HepG2 (cell line): ENCODE measurements around the gene WSB1. TPM values are rescaled to one million over a fixed set of nuclear protein-coding genes. Genes with fewer than 3 reads are reported as not detected.

Source experiments
- ARNTL ChIP-seq: sonication (generic); formaldehyde crosslinking; IDR thresholded peaks from 2 replicates; pipeline ENCODE4 v1.4.0; 2020; ENCODE audit warnings: mild to moderate bottlenecking, missing genetic modification reagents
- FOXK2 ChIP-seq: fragments of 450-650 bp; IDR thresholded peaks from 2 replicates; pipeline ENCODE4 v1.6.1; 2016
- FOXO1 ChIP-seq: sonication (generic); formaldehyde crosslinking; IDR thresholded peaks from 2 replicates; pipeline ENCODE4 v1.4.0; 2020; ENCODE audit warnings: missing genetic modification reagents
- GABPA ChIP-seq, 2 experiments: IDR thresholded peaks; 2 replicates each; pipeline ENCODE4 v1.6.1; 2011 to 2016; ENCODE audit warnings: low read depth in 2 of 2, low read length in 1 of 2, missing biosample characterization in 1 of 2, missing genetic modification characterization in 1 of 2
- HDAC2 ChIP-seq: sonication (generic); formaldehyde crosslinking; IDR thresholded peaks from 2 replicates; pipeline ENCODE4 v1.4.0; 2020; ENCODE audit warnings: missing genetic modification reagents
- MAFK ChIP-seq, 2 experiments: IDR thresholded peaks in 1 of 2; conservative IDR thresholded peaks in 1 of 2; 2 replicates each; pipeline ENCODE4 v1.6.1; 2011; ENCODE audit warnings: improper control_type of control experiment in 2 of 2, low read length in 2 of 2
- NFIB ChIP-seq: sonication (generic); formaldehyde crosslinking; IDR thresholded peaks from 2 replicates; pipeline ENCODE4 v1.9.0; 2021; ENCODE audit warnings: missing genetic modification reagents, mild to moderate bottlenecking, borderline replicate concordance
- PITX1 ChIP-seq: sonication (generic); formaldehyde crosslinking; IDR thresholded peaks from 2 replicates; pipeline ENCODE4 v1.5.1; 2020; ENCODE audit warnings: mild to moderate bottlenecking, missing genetic modification reagents
- RAD21 ChIP-seq: fragments of 450-650 bp; formaldehyde crosslinking; IDR thresholded peaks from 2 replicates; pipeline ENCODE4 v1.5.0; 2020; ENCODE audit warnings: mild to moderate bottlenecking
- RBFOX2 ChIP-seq: fragments of 200-400 bp; formaldehyde crosslinking; IDR thresholded peaks from 2 replicates; pipeline ENCODE4 v1.6.1; 2017; ENCODE audit warnings: low read depth, mild to moderate bottlenecking, low read length
- REL ChIP-seq: sonication (generic); formaldehyde crosslinking; conservative IDR thresholded peaks from 2 replicates; pipeline ENCODE4 v1.8.0; 2022; ENCODE audit warnings: mild to moderate bottlenecking, missing genetic modification reagents, moderate library complexity
- RFX1 ChIP-seq: fragments of 450-650 bp; IDR thresholded peaks from 2 replicates; pipeline ENCODE4 v1.6.1; 2017
- SRSF1 ChIP-seq: fragments of 200-400 bp; formaldehyde crosslinking; optimal IDR thresholded peaks from 2 replicates; pipeline ENCODE3; 2017; ENCODE audit warnings: mild to moderate bottlenecking, low read depth, low read length, moderate library complexity
- SUZ12 ChIP-seq: fragments of 150-350 bp; IDR thresholded peaks from 2 replicates; pipeline ENCODE4 v1.6.1; 2014; ENCODE audit warnings: low read depth, low read length
- UBTF ChIP-seq: sonication (generic); formaldehyde crosslinking; IDR thresholded peaks from 2 replicates; pipeline ENCODE4 v1.4.0; 2020; ENCODE audit warnings: mild to moderate bottlenecking, missing genetic modification reagents
- ZC3H4 ChIP-seq: sonication (generic); formaldehyde crosslinking; IDR thresholded peaks from 2 replicates; pipeline ENCODE4 v1.4.0; 2020; ENCODE audit warnings: missing genetic modification reagents, borderline replicate concordance
- ZNF18 ChIP-seq: sonication (generic); formaldehyde crosslinking; IDR thresholded peaks from 2 replicates; pipeline ENCODE4 v1.8.0; 2022; ENCODE audit warnings: mild to moderate bottlenecking, missing genetic modification reagents; ENCODE audit not compliant: insufficient replicate concordance
- ZNF605 ChIP-seq: sonication (generic); formaldehyde crosslinking; IDR thresholded peaks from 2 replicates; pipeline ENCODE4 v1.8.0; 2022; ENCODE audit warnings: mild to moderate bottlenecking, missing genetic modification reagents
- ZNF609 ChIP-seq: sonication (generic); formaldehyde crosslinking; IDR thresholded peaks from 2 replicates; pipeline ENCODE4 v1.4.0; 2020; ENCODE audit warnings: mild to moderate bottlenecking, missing genetic modification reagents, borderline replicate concordance
- ZNF616 ChIP-seq: sonication (generic); formaldehyde crosslinking; IDR thresholded peaks from 2 replicates; pipeline ENCODE4 v1.5.0; 2020; ENCODE audit warnings: low read depth, mild to moderate bottlenecking, missing genetic modification reagents
- ZNF747 ChIP-seq: sonication (generic); formaldehyde crosslinking; IDR thresholded peaks from 2 replicates; pipeline ENCODE4 v1.8.1; 2023; ENCODE audit warnings: missing genetic modification reagents, mild to moderate bottlenecking, borderline replicate concordance
- ZNF768 ChIP-seq: sonication (generic); formaldehyde crosslinking; IDR thresholded peaks from 2 replicates; pipeline ENCODE4 v1.4.0; 2020; ENCODE audit warnings: missing genetic modification reagents
- ZNF792 ChIP-seq: IDR thresholded peaks from 2 replicates; pipeline ENCODE4 v1.6.1; 2016
- polyA plus RNA-seq, 8 experiments: library from polyadenylated mRNA; depleted of rRNA in 3 of 8; stranded (reverse) in 7 of 8; unstranded in 1 of 8; fragments of >200 nt; fragmentation: Illumina TruSeq in 4 of 8; extraction: Trizol in 4 of 8; gene quantifications; 2 replicates each; pipeline versions ENCODE4 v1.2.1 to v1.2.3, GENCODE V29; 2011 to 2016; ENCODE audit warnings: low read depth in 4 of 8, missing spikeins in 1 of 8, mixed read lengths in 1 of 8; ENCODE audit not compliant: insufficient read depth in 1 of 8
- total RNA-seq, 5 experiments: library from RNA; depleted of rRNA; stranded (reverse); fragments of >200 nt; fragmentation: Illumina TruSeq; extraction: Trizol; gene quantifications; 2 replicates each; pipeline ENCODE4 v1.2.3, GENCODE V29; 2016; ENCODE audit warnings: low read depth in 1 of 5

WSB1 gene
- total and polyA plus RNA-seq, 2 of the 13 experiments (the other 11 are each of a cell fraction or from before 2014, with no cell fraction given): 81.3 to 294 TPM

GRCh38 chr17:27353461-27354050, 59.6 kb downstream of the WSB1 start (continued):
- peak; percentile 9 for TF ChIP-seq ZNF18 (CRISPR knock-in tag)
- no peak for TF ChIP-seq ZC3H4 (CRISPR knock-in tag)
- no peak for TF ChIP-seq SRSF1
- no peak for TF ChIP-seq PITX1 (CRISPR knock-in tag)
- peak; percentile 38; the same call in 1 of the 2 replicates for TF ChIP-seq HDAC2 (CRISPR knock-in tag)
- TF ChIP-seq NFIB (CRISPR knock-in tag): no peak
- peak; percentile 42; the same call in 1 of the 2 replicates for TF ChIP-seq FOXO1 (CRISPR knock-in tag)
- no peak for TF ChIP-seq FOXK2
- TF ChIP-seq ZNF747 (CRISPR knock-in tag): no peak; the same call in 1 of the 2 replicates
- no peak for TF ChIP-seq RFX1
- TF ChIP-seq ZNF616 (CRISPR knock-in tag): no peak
- TF ChIP-seq REL (CRISPR knock-in tag): no peak; the same call in 1 of the 2 replicates
- TF ChIP-seq UBTF (CRISPR knock-in tag): peak; percentile 76; the same call in 1 of the 2 replicates
- TF ChIP-seq ZNF792 (CRISPR knock-in tag): no peak
- no peak for TF ChIP-seq ZNF609
- TF ChIP-seq SUZ12: no peak
- peak; percentile 93 for TF ChIP-seq RAD21 (CRISPR knock-in tag)
- TF ChIP-seq GABPA (IDR thresholded peaks at IDR 0.05; ENCODE audit: low read depth, low read length): peak; percentile 47
- TF ChIP-seq GABPA (CRISPR knock-in tag; IDR thresholded peaks at IDR 0.05; ENCODE audit: low read depth): peak; percentile 73
- TF ChIP-seq RBFOX2: peak; percentile 94
- TF ChIP-seq MAFK (conservative IDR thresholded peaks at IDR 0.05 in 1 of 2, IDR thresholded peaks at IDR 0.05 in 1 of 2; ENCODE audit: low read length in 2 of 2): no peak
- no peak for TF ChIP-seq ZNF768 (CRISPR knock-in tag)
- TF ChIP-seq ARNTL (CRISPR knock-in tag): no peak; the same call in 1 of the 2 replicates
- peak; percentile 67 for TF ChIP-seq ZNF605 (CRISPR knock-in tag)
